Endothelial cell of umbilical vein (primary cell): Measurements from ENCODE around the gene LIMK2.

Source experiments
- EZH2 ChIP-seq: IDR thresholded peaks from 2 replicates; pipeline ENCODE4 v1.6.1; 2012; ENCODE audit warnings: borderline replicate concordance, low read depth, mild to moderate bottlenecking, moderate library complexity, low read length, inconsistent platforms; ENCODE audit not compliant: severe bottlenecking
- FOS ChIP-seq: IDR thresholded peaks from 2 replicates; pipeline ENCODE4 v1.6.1; 2011; ENCODE audit warnings: mild to moderate bottlenecking, low read length, moderate library complexity, borderline replicate concordance; ENCODE audit not compliant: insufficient read depth
- GATA2 ChIP-seq: IDR thresholded peaks from 2 replicates; pipeline ENCODE4 v1.7.0; 2011; ENCODE audit warnings: low read depth, mild to moderate bottlenecking, moderate library complexity, mixed read lengths, low read length; ENCODE audit not compliant: insufficient read length, insufficient read depth
- POLR2A ChIP-seq: IDR thresholded peaks from 2 replicates; pipeline ENCODE4 v1.6.1; 2012; ENCODE audit warnings: low read depth, mild to moderate bottlenecking, control low read depth, low read length
- POLR2AphosphoS5 ChIP-seq: IDR thresholded peaks from 2 replicates; pipeline ENCODE4 v1.6.1; 2012; ENCODE audit warnings: low read depth, mild to moderate bottlenecking, control low read depth, low read length, moderate library complexity; ENCODE audit not compliant: insufficient read depth
- TF ChIP-seq, protein P1 (sequence below), 2 donors: IDR thresholded peaks; 1 replicate in 1 of 2; 2 replicates in 1 of 2; pipeline ENCODE4 v1.5.1; 2011; ENCODE audit warnings: low read length in 2 of 2, mild to moderate bottlenecking in 2 of 2, moderate library complexity in 2 of 2, control low read depth in 1 of 2, inconsistent platforms in 1 of 2, low read depth in 1 of 2; ENCODE audit not compliant: insufficient read depth in 1 of 2; ENCODE audit errors: extremely low read depth in 1 of 2
- TF ChIP-seq, protein P2 (sequence below): IDR thresholded peaks from 2 replicates; pipeline ENCODE4 v1.6.1; 2011; ENCODE audit not compliant: insufficient read depth, insufficient read length

DNA sequence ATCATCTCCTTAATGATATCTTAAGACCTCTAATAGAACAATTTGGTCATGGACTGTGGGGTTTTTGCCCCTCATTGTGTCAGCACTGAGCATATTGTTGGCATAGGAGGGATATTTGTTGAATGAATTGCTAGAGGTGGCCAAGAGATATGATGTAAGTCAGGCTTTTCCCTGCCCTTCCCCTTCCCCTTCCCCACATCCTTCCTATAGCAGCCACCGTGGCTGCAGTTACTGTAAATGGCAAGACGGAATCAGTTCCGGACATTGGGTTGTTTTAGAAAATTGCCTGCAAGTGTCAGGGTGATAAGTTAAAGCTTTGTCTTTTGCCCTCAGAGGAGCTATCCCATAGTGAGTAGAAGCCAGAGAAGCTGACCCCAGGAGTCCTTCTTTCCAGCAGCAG lies 23.0 kb downstream of the LIMK2 start:
- TF ChIP-seq, protein P1, sequence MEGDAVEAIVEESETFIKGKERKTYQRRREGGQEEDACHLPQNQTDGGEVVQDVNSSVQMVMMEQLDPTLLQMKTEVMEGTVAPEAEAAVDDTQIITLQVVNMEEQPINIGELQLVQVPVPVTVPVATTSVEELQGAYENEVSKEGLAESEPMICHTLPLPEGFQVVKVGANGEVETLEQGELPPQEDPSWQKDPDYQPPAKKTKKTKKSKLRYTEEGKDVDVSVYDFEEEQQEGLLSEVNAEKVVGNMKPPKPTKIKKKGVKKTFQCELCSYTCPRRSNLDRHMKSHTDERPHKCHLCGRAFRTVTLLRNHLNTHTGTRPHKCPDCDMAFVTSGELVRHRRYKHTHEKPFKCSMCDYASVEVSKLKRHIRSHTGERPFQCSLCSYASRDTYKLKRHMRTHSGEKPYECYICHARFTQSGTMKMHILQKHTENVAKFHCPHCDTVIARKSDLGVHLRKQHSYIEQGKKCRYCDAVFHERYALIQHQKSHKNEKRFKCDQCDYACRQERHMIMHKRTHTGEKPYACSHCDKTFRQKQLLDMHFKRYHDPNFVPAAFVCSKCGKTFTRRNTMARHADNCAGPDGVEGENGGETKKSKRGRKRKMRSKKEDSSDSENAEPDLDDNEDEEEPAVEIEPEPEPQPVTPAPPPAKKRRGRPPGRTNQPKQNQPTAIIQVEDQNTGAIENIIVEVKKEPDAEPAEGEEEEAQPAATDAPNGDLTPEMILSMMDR (IDR thresholded peaks at IDR 0.05; ENCODE audit: extremely low read depth in 1 of 2, insufficient read depth in 1 of 2, low read depth in 1 of 2, low read length in 2 of 2) = no peak
- peak; percentile 36 for TF ChIP-seq FOS
- TF ChIP-seq EZH2 = no peak
- TF ChIP-seq POLR2AphosphoS5 = peak; percentile 54
- TF ChIP-seq POLR2A = no peak
- TF ChIP-seq, protein P2, sequence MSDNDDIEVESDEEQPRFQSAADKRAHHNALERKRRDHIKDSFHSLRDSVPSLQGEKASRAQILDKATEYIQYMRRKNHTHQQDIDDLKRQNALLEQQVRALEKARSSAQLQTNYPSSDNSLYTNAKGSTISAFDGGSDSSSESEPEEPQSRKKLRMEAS = no peak
- TF ChIP-seq GATA2 = peak; percentile 59
